HG03565 (cell line): ENCODE measurements around the gene ZFP90.
A peak's percentile ranks its signal among the peaks of the same experiment; 100 is the strongest.
"Not testable (repeated sequence)": the region's sequence is repeated elsewhere in the genome, so short reads cannot be mapped to it uniquely, and the experiment has no call there.

ENCODE experiments used
- ATAC-seq: cut with Tn5 transposase; IDR thresholded peaks from one replicate; pipeline ENCODE4 v1.9.1; 2021; ENCODE audit warnings: mild to moderate bottlenecking, moderate library complexity; ENCODE audit not compliant: unreplicated experiment

Gene ZFP90

GRCh38 chr16:68538880-68539701, at the start of gene ZFP90:
TSS of gene ZFP90 (plus strand) at chr16:68539291. CDS start at chr16:68539793, 502 bp downstream.
- peak; percentile 70 for ATAC-seq

DNA sequence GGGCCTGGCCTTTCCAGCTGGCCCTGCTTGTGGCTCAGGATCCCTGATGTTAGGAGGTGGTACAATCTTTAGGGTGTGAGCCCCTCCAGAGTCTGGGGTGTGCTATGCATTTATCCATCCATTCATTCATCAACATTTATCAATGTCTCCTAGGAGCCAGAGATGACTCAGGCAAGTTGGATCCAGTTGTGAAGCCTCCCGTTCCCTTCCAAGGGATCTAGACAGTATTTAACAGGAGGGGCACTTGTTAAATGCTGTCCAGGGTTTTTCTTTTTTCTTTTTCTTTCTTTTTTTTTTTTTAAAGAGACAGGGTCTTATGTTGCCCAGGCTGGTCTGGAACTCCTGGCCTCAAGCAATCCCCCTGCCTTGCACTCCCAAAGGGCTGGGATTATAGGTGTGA, 48.7 kb upstream of the ZFP90 start:
- no peak for ATAC-seq

DNA sequence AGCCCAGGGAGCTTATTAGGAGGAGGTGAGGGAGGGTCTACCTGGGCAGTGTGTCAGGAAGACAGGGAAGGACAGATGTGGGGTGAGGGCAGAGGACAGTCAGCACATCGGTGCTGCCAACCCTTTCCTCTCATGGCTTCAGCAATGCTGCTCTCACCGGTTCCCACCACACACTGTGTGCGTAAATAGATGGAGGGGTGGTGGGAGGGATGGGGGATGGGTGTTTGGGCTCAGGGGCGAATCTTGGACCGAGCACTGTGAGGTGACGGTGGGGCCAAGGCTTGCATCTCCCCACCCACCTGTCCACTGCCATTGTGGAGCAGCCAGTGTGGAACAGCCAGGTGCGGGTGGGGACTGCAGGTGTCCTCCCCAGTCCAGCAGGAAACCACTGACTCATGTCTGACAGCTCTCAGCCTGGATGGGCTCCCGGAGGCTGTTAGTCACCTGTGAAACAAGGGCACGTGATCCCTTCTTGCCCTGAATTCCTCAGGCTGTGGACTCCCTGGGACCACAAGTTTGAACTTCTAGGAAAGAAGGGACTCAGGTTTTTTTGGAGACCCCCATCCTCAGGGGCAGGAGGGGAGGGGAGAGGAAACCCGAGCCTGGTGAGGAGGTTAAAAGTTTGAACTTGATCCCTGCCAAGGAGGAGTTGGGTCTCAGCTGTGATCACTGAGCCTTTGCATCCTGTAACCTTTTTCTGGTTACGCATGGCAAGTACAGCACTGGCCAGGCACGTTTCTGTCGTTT, 48.1 kb upstream of the ZFP90 start:
- ATAC-seq = no peak

DNA sequence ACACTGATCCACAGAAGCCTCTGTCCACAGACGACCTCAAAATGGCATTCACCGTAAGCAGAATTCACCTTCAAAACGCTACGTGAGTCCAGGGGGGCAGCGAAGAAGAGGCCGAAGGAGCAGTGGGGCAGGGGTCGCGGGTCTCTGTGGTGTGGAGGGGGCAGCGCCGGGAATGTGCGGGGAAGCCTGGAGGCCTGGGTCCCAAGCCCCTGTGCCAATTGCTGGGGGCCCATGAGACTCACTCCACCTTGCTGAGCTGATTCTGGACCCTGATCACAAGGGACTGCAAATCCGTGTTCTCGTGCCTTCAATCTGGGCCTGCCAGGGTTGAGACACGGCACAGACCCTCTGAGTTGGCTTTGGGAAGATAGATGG, 47.5 kb upstream of the ZFP90 start:
- no peak for ATAC-seq

DNA sequence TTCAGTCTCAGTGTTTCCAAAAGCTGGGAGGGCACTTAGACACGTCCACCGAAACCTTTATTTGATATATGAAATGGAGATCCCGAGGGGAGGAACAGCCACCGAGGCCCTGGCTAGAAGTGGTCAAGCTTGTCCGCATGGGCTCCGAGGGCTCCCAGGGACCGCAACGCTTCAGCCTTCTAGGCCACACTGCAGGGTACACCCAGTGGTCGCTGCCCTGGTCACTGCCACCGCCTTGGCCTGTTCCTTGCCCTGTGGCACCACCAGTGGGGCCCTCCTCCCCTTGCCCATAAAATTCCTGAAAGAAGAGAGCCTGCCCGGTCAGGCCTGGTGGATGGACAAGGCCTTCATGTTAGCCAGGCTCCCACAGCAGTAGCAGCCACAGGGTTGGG, 46.9 kb upstream of the ZFP90 start:
- no peak for ATAC-seq

DNA sequence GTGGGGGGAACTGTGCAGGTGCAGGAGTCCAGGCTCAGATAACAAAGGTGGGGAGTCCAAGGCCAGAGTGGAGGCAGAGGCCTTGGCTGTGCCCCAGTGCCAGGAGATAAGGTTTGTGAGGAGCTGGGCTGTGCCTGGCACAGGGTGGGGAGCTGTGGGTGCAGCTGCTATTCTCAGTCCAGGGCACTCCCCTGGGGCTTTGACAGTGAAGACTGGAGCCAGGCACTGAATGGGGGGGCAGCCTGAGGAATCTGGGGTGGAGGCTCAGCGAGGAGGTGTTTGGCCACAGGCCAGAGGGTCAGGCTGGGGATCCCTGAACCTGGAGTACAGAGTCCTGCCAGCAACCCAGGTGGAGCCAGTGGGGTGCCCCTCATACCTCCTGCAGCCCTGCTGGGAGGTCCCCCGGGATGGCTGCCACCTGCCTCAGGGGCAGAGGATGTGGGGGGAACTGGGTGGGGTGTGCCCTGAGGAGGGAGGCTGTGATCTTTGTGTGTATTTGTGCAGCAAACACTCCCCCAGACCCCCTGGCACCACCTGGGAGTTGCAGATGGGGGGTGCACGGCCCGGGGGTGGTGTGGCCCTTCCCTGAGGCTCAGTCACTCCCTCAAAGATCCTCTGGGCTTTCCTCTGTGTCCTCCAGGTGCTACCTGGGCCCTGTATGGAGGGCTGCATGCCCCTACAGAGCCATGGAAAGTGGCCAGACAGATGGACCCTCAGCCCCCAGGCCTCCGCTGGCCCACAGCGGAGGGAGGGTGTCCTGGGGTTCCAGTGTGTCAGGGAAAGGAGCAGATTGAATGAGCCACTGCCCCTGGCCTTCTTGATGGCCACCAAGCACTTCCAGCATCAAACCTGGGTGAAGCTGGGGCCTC, 46.3 kb upstream of the ZFP90 start:
- no peak for ATAC-seq

DNA sequence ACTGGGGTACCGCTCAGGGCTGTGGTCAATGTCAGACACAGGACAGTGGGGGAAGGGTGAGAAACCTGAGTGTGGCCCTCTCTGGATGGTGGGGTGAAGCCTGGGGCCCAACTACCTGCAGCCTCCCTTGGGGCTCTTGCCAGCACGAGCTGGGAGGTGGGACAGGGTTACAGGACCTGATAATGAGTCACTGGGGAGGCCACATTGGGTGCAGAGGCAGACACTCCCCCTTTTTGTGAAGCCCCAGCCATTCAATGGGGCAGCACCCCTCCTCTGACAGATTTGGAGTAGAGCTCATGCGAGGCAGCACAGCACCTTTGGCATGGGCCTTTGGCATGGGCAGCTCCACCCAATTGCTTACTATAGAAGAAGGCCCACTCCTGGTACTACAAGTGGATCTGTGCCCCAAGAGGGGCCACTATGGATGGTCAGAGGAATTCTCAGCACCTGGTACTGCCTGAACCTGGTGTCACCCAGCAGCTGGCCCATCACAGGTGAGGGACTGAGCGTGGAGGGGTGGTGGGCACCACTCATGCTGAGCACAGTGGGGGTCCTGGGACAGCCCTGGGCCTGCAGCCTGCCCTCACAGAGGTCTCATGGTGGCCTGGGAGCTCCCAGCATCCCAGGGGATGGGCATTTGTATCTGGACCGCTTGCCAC, 45.5 kb upstream of the ZFP90 start:
- no peak for ATAC-seq

- not testable (repeated sequence) for ATAC-seq
Measured at GRCh38 chr16:68494261-68494660, 44.8 kb upstream of the ZFP90 start.

DNA sequence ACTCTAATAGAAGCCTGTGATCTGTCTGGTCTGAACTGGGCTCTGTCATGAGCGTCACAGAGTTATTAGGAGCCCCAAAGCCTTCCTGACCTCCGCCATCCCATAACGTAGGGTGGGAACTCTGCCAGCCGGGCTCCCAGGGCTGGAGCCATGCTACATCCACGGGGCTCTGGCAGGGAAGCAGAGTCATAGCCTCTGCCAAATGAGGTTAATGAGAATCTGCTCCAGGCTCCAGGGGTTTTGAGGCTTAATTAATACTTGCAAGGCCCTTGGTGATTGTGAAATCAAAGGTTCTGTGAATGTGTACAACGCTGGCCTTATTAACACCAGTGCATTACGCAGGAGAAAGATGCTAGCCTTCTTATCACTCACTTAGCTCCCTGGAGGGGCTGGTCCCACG, 42.4 kb upstream of the ZFP90 start:
- no peak for ATAC-seq

- no peak for ATAC-seq
Measured at GRCh38 chr16:68499006-68499405, 40.1 kb upstream of the ZFP90 start.

- ATAC-seq = no peak
Measured at GRCh38 chr16:68503334-68503733, 35.8 kb upstream of the ZFP90 start.

- no peak for ATAC-seq
Measured at GRCh38 chr16:68504066-68504465, 35.0 kb upstream of the ZFP90 start.

DNA sequence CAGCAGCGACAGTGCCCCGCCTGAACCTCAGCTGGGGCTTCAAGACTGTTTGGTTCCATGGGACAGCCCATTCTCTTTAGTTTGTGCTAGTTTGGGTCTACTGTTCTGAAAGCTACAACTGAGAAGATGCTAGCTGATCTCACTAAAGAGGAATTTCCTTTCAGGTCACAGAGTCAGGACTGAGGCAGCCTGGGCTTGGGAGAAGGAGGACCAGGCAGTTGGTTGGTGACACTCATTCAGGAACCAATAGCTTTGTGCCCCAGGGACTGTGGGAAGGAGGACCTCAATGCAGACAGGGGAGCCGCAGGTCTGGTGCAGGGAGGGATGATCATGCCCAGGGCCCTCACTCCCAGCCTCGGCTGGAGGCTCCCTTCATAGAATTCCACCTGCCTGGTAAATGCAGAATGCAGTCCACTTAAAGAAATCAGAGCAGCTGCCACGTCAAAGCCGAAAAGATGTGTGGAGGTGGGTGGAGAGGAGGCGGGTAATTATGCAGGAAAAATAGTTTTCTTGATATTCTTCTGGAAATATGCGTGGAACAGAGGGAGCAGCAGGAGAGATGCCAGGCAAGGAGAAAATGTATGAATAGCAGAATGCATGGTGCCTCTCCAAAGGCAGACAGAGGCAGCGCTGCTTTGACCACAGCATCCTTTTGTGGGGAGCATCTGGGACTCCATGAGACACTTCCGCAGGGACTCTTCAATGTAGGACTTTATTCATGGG, 32.6 kb upstream of the ZFP90 start:
- ATAC-seq = no peak

DNA sequence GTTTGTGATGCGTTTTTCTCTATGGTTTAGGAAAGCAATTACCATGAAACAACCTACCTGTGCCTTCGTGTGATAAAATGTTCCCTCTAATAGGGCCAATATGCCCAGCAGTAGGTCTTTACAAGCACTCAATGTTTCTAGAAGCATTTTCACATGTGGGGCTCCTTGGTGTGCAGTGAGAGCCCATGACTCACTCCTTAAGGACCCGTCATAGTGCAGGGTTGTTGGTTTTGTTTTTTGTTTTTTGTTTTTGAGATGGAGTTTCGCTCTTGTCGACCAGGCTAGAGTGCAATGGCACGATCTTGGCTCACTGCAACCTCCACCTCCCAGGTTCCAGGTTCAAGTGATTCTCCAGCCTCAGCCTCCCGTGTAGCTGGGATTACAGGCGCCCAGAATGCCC, 31.1 kb upstream of the ZFP90 start:
- no peak for ATAC-seq

DNA sequence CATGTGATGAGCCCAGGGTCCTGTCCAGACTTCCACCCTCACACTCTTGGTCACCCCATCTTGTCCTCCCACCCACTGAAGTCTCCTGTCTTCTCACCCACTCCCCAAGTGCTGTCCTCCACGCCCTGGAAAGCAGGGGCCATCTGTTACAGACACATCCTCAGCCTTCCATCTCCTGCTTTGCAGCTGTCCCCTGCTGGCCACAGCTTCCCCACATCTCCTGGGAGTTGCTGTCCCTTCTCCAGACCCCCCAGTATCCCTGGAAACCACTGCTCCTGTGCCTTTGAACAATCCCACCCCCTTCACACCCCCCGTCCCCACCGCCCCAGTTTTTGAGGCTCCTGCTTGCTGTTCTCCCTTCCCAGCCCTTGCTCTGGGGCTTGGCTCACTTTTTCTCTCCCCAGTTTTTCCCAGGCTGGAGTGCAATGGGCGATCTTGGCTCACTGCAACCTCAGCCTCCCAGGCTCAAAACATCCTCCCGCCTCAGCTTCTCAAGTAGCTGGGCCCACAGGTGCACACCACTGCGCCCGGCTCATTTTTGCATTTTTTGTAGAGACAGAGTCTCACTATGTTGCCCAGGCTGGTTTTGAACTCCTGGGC, 30.4 kb upstream of the ZFP90 start:
- no peak for ATAC-seq

DNA sequence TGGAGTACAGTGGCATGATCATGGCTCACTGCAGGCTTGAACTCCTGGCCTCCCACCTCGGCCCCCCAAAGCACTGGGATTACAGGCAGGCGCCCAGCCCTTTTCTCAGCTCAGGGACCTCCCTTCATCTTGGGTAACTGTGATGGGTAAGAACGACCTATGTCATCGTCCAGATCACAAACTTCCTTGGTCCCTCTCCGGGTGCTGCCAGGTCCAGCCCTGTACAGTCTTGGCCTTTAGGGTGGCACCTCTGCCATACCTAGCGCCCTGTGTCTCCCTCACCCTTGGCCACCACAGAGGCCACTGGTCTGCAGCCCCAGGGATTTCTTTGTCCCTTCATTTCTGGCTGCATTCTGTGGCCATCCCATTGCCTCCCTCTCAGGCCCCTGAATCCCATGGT, 29.7 kb upstream of the ZFP90 start:
- ATAC-seq = no peak

GRCh38 chr16:68510775-68511174, 28.3 kb upstream of the ZFP90 start:
- no peak for ATAC-seq

DNA sequence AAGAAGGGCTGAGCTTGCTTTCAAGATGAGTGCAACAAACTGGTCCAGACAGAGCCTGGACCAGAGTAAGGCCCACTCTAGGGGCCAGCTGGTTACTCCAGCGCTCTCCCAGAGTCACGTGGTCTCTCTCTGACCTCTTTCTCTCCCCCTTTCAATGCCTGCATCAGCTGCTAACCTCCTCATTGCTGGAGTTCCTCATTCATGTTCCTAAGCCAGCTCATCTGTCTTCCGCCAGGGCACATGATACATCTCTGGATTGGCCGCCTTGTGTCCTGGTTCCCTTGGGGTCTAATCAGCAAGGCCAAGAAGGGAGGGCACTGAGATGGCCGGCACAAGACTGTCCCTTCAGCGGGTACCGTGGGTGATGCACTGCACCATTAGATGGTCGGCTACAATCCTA, 26.9 kb upstream of the ZFP90 start:
- no peak for ATAC-seq

- no peak for ATAC-seq
Measured at GRCh38 chr16:68512742-68513141, 26.3 kb upstream of the ZFP90 start.

DNA sequence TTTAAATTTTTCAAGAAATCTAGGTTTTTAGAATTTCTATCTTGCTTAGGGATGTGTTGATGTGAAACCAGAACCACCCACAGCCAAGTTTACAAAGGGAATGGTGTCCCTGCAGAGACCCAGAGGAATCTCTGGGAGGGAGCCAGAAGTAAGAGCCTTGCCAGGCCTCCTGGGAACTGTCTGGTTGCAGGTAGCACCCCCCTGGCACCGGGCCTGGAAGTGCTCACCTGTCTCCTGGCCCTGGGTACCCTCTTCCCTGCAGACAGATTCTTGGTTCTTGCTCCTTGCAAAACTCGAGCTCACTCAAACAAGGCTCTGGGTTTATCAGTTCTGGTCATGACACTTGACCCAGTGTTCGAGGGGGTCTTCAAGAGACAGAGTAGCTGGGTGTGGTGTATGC, 24.6 kb upstream of the ZFP90 start:
- no peak for ATAC-seq
